Measurements from ENCODE around the gene TEKTIP1.
"Not testable (repeated sequence)": the region's sequence is repeated elsewhere in the genome, so short reads cannot be mapped to it uniquely, and the experiment has no call there.

The TEKTIP1 gene

GRCh38 chr19:3524904-3525451 lies 14.0 kb upstream of the TEKTIP1 start:
- H3K4me3 ChIP-seq (ENCODE audit: low read depth, low read length), result no peak overlapping the region
- DNase-seq (ENCODE audit: low read depth), result no peak
- no peak for TF ChIP-seq CTCF (IDR thresholded peaks at IDR 0.05; ENCODE audit: low read depth, low read length, missing control alignments)

- peak; percentile 16 for TF ChIP-seq CTCF (IDR thresholded peaks at IDR 0.05; ENCODE audit: low read depth, low read length, missing control alignments)
- no peak for DNase-seq (ENCODE audit: low read depth)
- no peak overlapping the region for H3K4me3 ChIP-seq (ENCODE audit: low read depth, low read length)
Measured at GRCh38 chr19:3526507-3527237, 12.3 kb upstream of the TEKTIP1 start.

GRCh38 chr19:3527238-3527910 lies 11.6 kb upstream of the TEKTIP1 start:
- TF ChIP-seq CTCF (IDR thresholded peaks at IDR 0.05; ENCODE audit: low read depth, low read length, missing control alignments), result no peak
- no peak for DNase-seq (ENCODE audit: low read depth)
- H3K4me3 ChIP-seq (ENCODE audit: low read depth, low read length), result no peak overlapping the region

- H3K4me3 ChIP-seq (ENCODE audit: low read depth, low read length), result no peak overlapping the region
- DNase-seq (ENCODE audit: low read depth), result no peak
- no peak for TF ChIP-seq CTCF (IDR thresholded peaks at IDR 0.05; ENCODE audit: low read depth, low read length, missing control alignments)
Measured at GRCh38 chr19:3528080-3528479, 10.9 kb upstream of the TEKTIP1 start.

- no peak overlapping the region for H3K4me3 ChIP-seq (ENCODE audit: low read depth, low read length)
- no peak for TF ChIP-seq CTCF (IDR thresholded peaks at IDR 0.05; ENCODE audit: low read depth, low read length, missing control alignments)
- DNase-seq (ENCODE audit: low read depth), result no peak
Measured at GRCh38 chr19:3528539-3529211, 10.3 kb upstream of the TEKTIP1 start.

- not testable (repeated sequence) for H3K4me3 ChIP-seq (ENCODE audit: low read depth, low read length); DNase-seq (ENCODE audit: low read depth)
Measured at GRCh38 chr19:3529299-3529698, 9.7 kb upstream of the TEKTIP1 start.

GRCh38 chr19:3530389-3530788 lies 8.6 kb upstream of the TEKTIP1 start:
- H3K4me3 ChIP-seq (ENCODE audit: low read depth, low read length), result no peak overlapping the region
- no peak for DNase-seq (ENCODE audit: low read depth)
- no peak for TF ChIP-seq CTCF (IDR thresholded peaks at IDR 0.05; ENCODE audit: low read depth, low read length, missing control alignments)

Data from GM12864 (cell line).